ENCODE data around the gene C2CD5. TPM values are rescaled to one million over a fixed set of nuclear protein-coding genes. Genes with fewer than 3 reads are reported as not detected.

The C2CD5 gene
- total and polyA plus RNA-seq, 5 donors from 2014 or later: 12.8 to 40.0 (median 21.4) TPM

- Mint-ChIP-seq H3K4me1 (peaks cover 38 to 66% (median 48%) of the 10 kb centered on the region in 4 donors), H3K27ac (peak overlapping the region in 1 of 3 donors; percentile 34), H3K9me3 (no peaks in the 10 kb centered on the region), H3K4me3 (peak overlapping the region in 3 of 4 donors; percentile 17 to 46 (median 17)), H3K36me3 (peaks cover 34% of the 10 kb centered on the region), H3K27me3 (no peaks in the 10 kb centered on the region)
- Histone ChIP-seq H3K9me3 (ENCODE audit: control insufficient read depth in 2 of 2, low read length in 2 of 2) (no peaks in the 10 kb centered on the region), H3K4me1 (ENCODE audit: control insufficient read depth, insufficient read depth, low read length, poor library complexity, severe bottlenecking) (peaks cover 37% of the 10 kb centered on the region), H3K27ac (ENCODE audit: insufficient read depth, low read length, poor library complexity, severe bottlenecking) (peak overlapping the region; percentile 37), H3K4me3 (ENCODE audit: low read depth, low read length) (peak overlapping the region; percentile 58), H3K36me3 (ENCODE audit: control insufficient read depth, insufficient read depth, low read length) (peaks cover 36% of the 10 kb centered on the region), H3K27me3 (ENCODE audit: control insufficient read depth, insufficient read depth, low read length) (no peaks in the 10 kb centered on the region)
- DNase-seq: no peak
- no peak for ATAC-seq (ENCODE audit: low read depth in 2 of 2)
Observed at GRCh38 chr12:22535038-22535437, 9.3 kb downstream of the C2CD5 start.

- Mint-ChIP-seq H3K36me3 (peaks cover 24% of the 10 kb centered on the region), H3K27me3 (no peaks in the 10 kb centered on the region), H3K4me3 (no peak overlapping the region), H3K9me3 (no peaks in the 10 kb centered on the region), H3K4me1 (peaks cover 35 to 54% (median 43%) of the 10 kb centered on the region in 4 donors), H3K27ac (peak overlapping the region in 1 of 3 donors; percentile 27)
- peaks cover 36% of the 10 kb centered on the region for H3K36me3 ChIP-seq (ENCODE audit: control insufficient read depth, insufficient read depth, low read length)
- H3K4me3 ChIP-seq (ENCODE audit: low read depth, low read length): no peak overlapping the region
- no peaks in the 10 kb centered on the region for H3K27me3 ChIP-seq (ENCODE audit: control insufficient read depth, insufficient read depth, low read length)
- ATAC-seq (ENCODE audit: low read depth in 2 of 2): no peak
- no peak overlapping the region for H3K27ac ChIP-seq (ENCODE audit: insufficient read depth, low read length, poor library complexity, severe bottlenecking)
- H3K9me3 ChIP-seq (ENCODE audit: control insufficient read depth in 2 of 2, low read length in 2 of 2): no peaks in the 10 kb centered on the region
- H3K4me1 ChIP-seq (ENCODE audit: control insufficient read depth, insufficient read depth, low read length, poor library complexity, severe bottlenecking): peaks cover 26% of the 10 kb centered on the region
- no peak for DNase-seq
Observed at GRCh38 chr12:22533155-22533554, 11.2 kb downstream of the C2CD5 start.

GRCh38 chr12:22532317-22532716 lies 12.0 kb downstream of the C2CD5 start:
- ATAC-seq (ENCODE audit: low read depth in 2 of 2) (no peak), DNase-seq (no peak)
- Mint-ChIP-seq H3K27ac (no peak overlapping the region), H3K4me1 (peaks cover 29 to 47% (median 38%) of the 10 kb centered on the region in 4 donors), H3K4me3 (no peak overlapping the region), H3K27me3 (no peaks in the 10 kb centered on the region), H3K9me3 (no peaks in the 10 kb centered on the region), H3K36me3 (peaks cover 24% of the 10 kb centered on the region)
- peaks cover 23% of the 10 kb centered on the region for H3K4me1 ChIP-seq (ENCODE audit: control insufficient read depth, insufficient read depth, low read length, poor library complexity, severe bottlenecking)
- no peaks in the 10 kb centered on the region for H3K27me3 ChIP-seq (ENCODE audit: control insufficient read depth, insufficient read depth, low read length)
- H3K27ac ChIP-seq (ENCODE audit: insufficient read depth, low read length, poor library complexity, severe bottlenecking): no peak overlapping the region
- peaks cover 40% of the 10 kb centered on the region for H3K36me3 ChIP-seq (ENCODE audit: control insufficient read depth, insufficient read depth, low read length)
- no peak overlapping the region for H3K4me3 ChIP-seq (ENCODE audit: low read depth, low read length)
- no peaks in the 10 kb centered on the region for H3K9me3 ChIP-seq (ENCODE audit: control insufficient read depth in 2 of 2, low read length in 2 of 2)

DNA sequence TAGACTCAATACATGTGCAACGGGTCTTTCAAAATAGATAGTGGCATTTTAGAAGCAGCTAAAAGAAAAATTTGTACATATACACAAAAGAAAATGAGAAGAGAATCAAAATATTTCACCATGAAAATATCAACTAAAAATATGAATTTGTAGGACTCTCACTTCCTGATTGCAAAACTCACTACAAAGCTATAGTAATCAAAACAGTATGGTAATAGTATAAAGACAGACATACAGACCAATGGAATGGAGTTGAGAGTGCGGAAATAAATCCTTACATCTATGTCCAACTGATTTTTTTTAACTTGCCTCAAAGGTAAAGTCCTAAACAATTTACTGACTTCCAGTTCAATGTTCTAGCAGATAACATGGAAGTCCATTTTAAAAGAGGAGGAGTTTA lies 13.1 kb downstream of the C2CD5 start:
- peaks cover 45% of the 10 kb centered on the region for H3K36me3 ChIP-seq (ENCODE audit: control insufficient read depth, insufficient read depth, low read length)

GRCh38 chr12:22529281-22530060 lies 14.9 kb downstream of the C2CD5 start:
- Mint-ChIP-seq H3K9me3 (no peaks in the 10 kb centered on the region), H3K36me3 (peaks cover 24% of the 10 kb centered on the region), H3K4me3 (no peak overlapping the region), H3K27ac (peak overlapping the region in 1 of 3 donors; percentile 38), H3K27me3 (no peaks in the 10 kb centered on the region), H3K4me1 (peaks cover 13 to 23% (median 18%) of the 10 kb centered on the region in 4 donors)
- H3K4me3 ChIP-seq (ENCODE audit: low read depth, low read length): no peak overlapping the region
- DNase-seq: peak in 2 of 3 donors; percentile 54 to 66
- H3K27ac ChIP-seq (ENCODE audit: insufficient read depth, low read length, poor library complexity, severe bottlenecking): no peak overlapping the region
- no peaks in the 10 kb centered on the region for H3K27me3 ChIP-seq (ENCODE audit: control insufficient read depth, insufficient read depth, low read length)
- peak; percentile 87 to 95 for ATAC-seq (ENCODE audit: low read depth in 2 of 2)
- H3K9me3 ChIP-seq (ENCODE audit: control insufficient read depth in 2 of 2, low read length in 2 of 2): no peaks in the 10 kb centered on the region
- H3K4me1 ChIP-seq (ENCODE audit: control insufficient read depth, insufficient read depth, low read length, poor library complexity, severe bottlenecking): peaks cover 5% of the 10 kb centered on the region
- H3K36me3 ChIP-seq (ENCODE audit: control insufficient read depth, insufficient read depth, low read length): peaks cover 54% of the 10 kb centered on the region

More for the DNA sequence above, 13.1 kb downstream of the C2CD5 start:
- Histone ChIP-seq H3K27ac (ENCODE audit: insufficient read depth, low read length, poor library complexity, severe bottlenecking) (no peak overlapping the region), H3K4me1 (ENCODE audit: control insufficient read depth, insufficient read depth, low read length, poor library complexity, severe bottlenecking) (peaks cover 18% of the 10 kb centered on the region), H3K9me3 (ENCODE audit: control insufficient read depth in 2 of 2, low read length in 2 of 2) (no peaks in the 10 kb centered on the region), H3K4me3 (ENCODE audit: low read depth, low read length) (no peak overlapping the region), H3K27me3 (ENCODE audit: control insufficient read depth, insufficient read depth, low read length) (no peaks in the 10 kb centered on the region)
- Mint-ChIP-seq H3K4me3 (no peak overlapping the region), H3K27ac (no peak overlapping the region), H3K36me3 (peaks cover 24% of the 10 kb centered on the region), H3K27me3 (no peaks in the 10 kb centered on the region), H3K9me3 (no peaks in the 10 kb centered on the region), H3K4me1 (peaks cover 23 to 36% (median 29%) of the 10 kb centered on the region in 4 donors)
- ATAC-seq (ENCODE audit: low read depth in 2 of 2) (no peak), DNase-seq (no peak)

DNA sequence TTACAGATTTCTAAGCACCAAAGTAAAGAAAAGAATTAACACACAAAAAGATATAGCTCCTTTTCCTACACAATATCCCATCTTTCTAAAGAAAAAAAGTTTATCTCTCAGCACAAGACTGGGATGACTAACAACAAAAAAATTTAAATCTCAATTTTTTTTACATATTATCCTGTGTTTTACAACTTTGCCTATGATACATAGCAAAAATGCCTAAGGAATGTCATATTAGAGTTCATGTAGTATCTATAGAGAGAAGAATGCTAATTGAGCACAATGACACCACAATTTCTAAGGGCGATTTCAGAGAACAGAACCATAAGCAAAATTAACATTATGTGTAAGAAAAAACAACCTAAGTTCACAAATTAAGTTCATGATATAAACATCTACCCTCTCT lies 16.3 kb downstream of the C2CD5 start:
- Histone ChIP-seq H3K36me3 (ENCODE audit: control insufficient read depth, insufficient read depth, low read length) (peaks cover 60% of the 10 kb centered on the region), H3K27me3 (ENCODE audit: control insufficient read depth, insufficient read depth, low read length) (no peaks in the 10 kb centered on the region), H3K4me3 (ENCODE audit: low read depth, low read length) (no peak overlapping the region), H3K9me3 (ENCODE audit: control insufficient read depth in 2 of 2, low read length in 2 of 2) (no peaks in the 10 kb centered on the region), H3K4me1 (ENCODE audit: control insufficient read depth, insufficient read depth, low read length, poor library complexity, severe bottlenecking) (peaks cover 5% of the 10 kb centered on the region), H3K27ac (ENCODE audit: insufficient read depth, low read length, poor library complexity, severe bottlenecking) (no peak overlapping the region)
- no peak for DNase-seq
- Mint-ChIP-seq H3K9me3 (no peaks in the 10 kb centered on the region), H3K27ac (no peak overlapping the region), H3K27me3 (no peaks in the 10 kb centered on the region), H3K36me3 (peaks cover 29% of the 10 kb centered on the region), H3K4me1 (peaks cover 9 to 15% (median 12%) of the 10 kb centered on the region in 4 donors), H3K4me3 (no peak overlapping the region)
- ATAC-seq (ENCODE audit: low read depth in 2 of 2): no peak

DNA sequence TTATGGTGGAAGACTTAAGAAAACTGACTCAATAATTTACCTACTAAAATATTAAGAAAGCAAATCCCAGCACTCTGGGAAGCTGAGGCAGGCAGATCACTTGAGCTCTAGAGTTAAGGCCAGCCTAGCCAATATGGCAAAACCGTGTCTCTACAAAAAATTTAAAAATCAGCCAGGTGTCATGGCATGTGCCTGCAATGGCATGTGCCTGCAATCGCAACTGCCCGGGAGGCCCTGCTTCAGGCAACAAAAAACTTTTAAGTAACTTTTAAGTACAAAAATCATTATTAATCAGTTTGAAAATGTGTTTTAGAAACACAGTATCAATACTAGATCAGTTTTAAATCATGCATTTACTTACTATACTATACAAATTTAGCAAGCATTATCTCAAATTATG lies 17.5 kb downstream of the C2CD5 start:
- H3K27ac ChIP-seq (ENCODE audit: insufficient read depth, low read length, poor library complexity, severe bottlenecking): no peak overlapping the region
- H3K4me1 Mint-ChIP-seq: peaks cover 9 to 12% (median 10%) of the 10 kb centered on the region in 4 donors
- ATAC-seq (ENCODE audit: low read depth in 2 of 2) (no peak), DNase-seq (no peak)
- H3K9me3 Mint-ChIP-seq: no peaks in the 10 kb centered on the region
- H3K27me3 Mint-ChIP-seq: no peaks in the 10 kb centered on the region
- no peak overlapping the region for H3K4me3 ChIP-seq (ENCODE audit: low read depth, low read length)
- no peaks in the 10 kb centered on the region for H3K9me3 ChIP-seq (ENCODE audit: control insufficient read depth in 2 of 2, low read length in 2 of 2)
- peaks cover 27% of the 10 kb centered on the region for H3K36me3 Mint-ChIP-seq
- peaks cover 59% of the 10 kb centered on the region for H3K36me3 ChIP-seq (ENCODE audit: control insufficient read depth, insufficient read depth, low read length)
- no peak overlapping the region for H3K27ac Mint-ChIP-seq
- H3K4me3 Mint-ChIP-seq: no peak overlapping the region
- peaks cover 5% of the 10 kb centered on the region for H3K4me1 ChIP-seq (ENCODE audit: control insufficient read depth, insufficient read depth, low read length, poor library complexity, severe bottlenecking)
- no peaks in the 10 kb centered on the region for H3K27me3 ChIP-seq (ENCODE audit: control insufficient read depth, insufficient read depth, low read length)

- Histone ChIP-seq H3K27ac (ENCODE audit: insufficient read depth, low read length, poor library complexity, severe bottlenecking) (no peak overlapping the region), H3K27me3 (ENCODE audit: control insufficient read depth, insufficient read depth, low read length) (no peaks in the 10 kb centered on the region), H3K4me1 (ENCODE audit: control insufficient read depth, insufficient read depth, low read length, poor library complexity, severe bottlenecking) (peaks cover 5% of the 10 kb centered on the region), H3K9me3 (ENCODE audit: control insufficient read depth in 2 of 2, low read length in 2 of 2) (no peaks in the 10 kb centered on the region), H3K4me3 (ENCODE audit: low read depth, low read length) (no peak overlapping the region), H3K36me3 (ENCODE audit: control insufficient read depth, insufficient read depth, low read length) (peaks cover 55% of the 10 kb centered on the region)
- Mint-ChIP-seq H3K27me3 (no peaks in the 10 kb centered on the region), H3K27ac (no peak overlapping the region), H3K4me1 (peaks cover 9 to 11% (median 11%) of the 10 kb centered on the region in 4 donors), H3K9me3 (peaks cover 0 to 2% (median 0%) of the 10 kb centered on the region in 7 donors), H3K36me3 (peaks cover 19% of the 10 kb centered on the region), H3K4me3 (no peak overlapping the region)
- DNase-seq: no peak
- no peak for ATAC-seq (ENCODE audit: low read depth in 2 of 2)
Observed at GRCh38 chr12:22525426-22525825, 18.9 kb downstream of the C2CD5 start.

Data from CD4-positive, CD25-positive, alpha-beta regulatory T cell (primary cell).